HG03460 (cell line): ENCODE measurements around the gene CDH4.
"Not testable (repeated sequence)": the region's sequence is repeated elsewhere in the genome, so short reads cannot be mapped to it uniquely, and the experiment has no call there.

Experiments used
- ATAC-seq: cut with Tn5 transposase; IDR thresholded peaks from one replicate; pipeline ENCODE4 v1.9.1; 2021; ENCODE audit not compliant: unreplicated experiment

The CDH4 gene

GRCh38 chr20:61379898-61380544 is 128.0 kb downstream of the CDH4 start:
- no peak for ATAC-seq

- ATAC-seq: no peak
Measured at GRCh38 chr20:61380545-61380915, 128.5 kb downstream of the CDH4 start.

- no peak for ATAC-seq
Measured at GRCh38 chr20:61382194-61382593, 130.1 kb downstream of the CDH4 start.

- ATAC-seq: no peak
Measured at GRCh38 chr20:61385296-61385695, 133.2 kb downstream of the CDH4 start.

GRCh38 chr20:61385731-61386130 is 133.7 kb downstream of the CDH4 start:
- ATAC-seq: no peak

- no peak for ATAC-seq
Measured at GRCh38 chr20:61387204-61387953, 135.3 kb downstream of the CDH4 start.

- no peak for ATAC-seq
Measured at GRCh38 chr20:61387954-61388348, 135.9 kb downstream of the CDH4 start.

GRCh38 chr20:61389077-61389476 is 137.0 kb downstream of the CDH4 start:
- ATAC-seq: no peak

- ATAC-seq: no peak
Measured at GRCh38 chr20:61391185-61391584, 139.1 kb downstream of the CDH4 start.

- no peak for ATAC-seq
Measured at GRCh38 chr20:61391812-61392520, 139.9 kb downstream of the CDH4 start.

GRCh38 chr20:61394088-61394799 is 142.2 kb downstream of the CDH4 start:
- ATAC-seq: no peak

- no peak for ATAC-seq
Measured at GRCh38 chr20:61396262-61396848, 144.3 kb downstream of the CDH4 start.

GRCh38 chr20:61397146-61397545 is 145.1 kb downstream of the CDH4 start:
- ATAC-seq: no peak

- ATAC-seq: no peak
Measured at GRCh38 chr20:61397790-61398189, 145.7 kb downstream of the CDH4 start.

- ATAC-seq: no peak
Measured at GRCh38 chr20:61399433-61399832, 147.4 kb downstream of the CDH4 start.

- no peak for ATAC-seq
Measured at GRCh38 chr20:61400499-61400898, 148.4 kb downstream of the CDH4 start.

- ATAC-seq: no peak
Measured at GRCh38 chr20:61404303-61404702, 152.2 kb downstream of the CDH4 start.

GRCh38 chr20:61405007-61405406 is 152.9 kb downstream of the CDH4 start:
- ATAC-seq: no peak

GRCh38 chr20:61406773-61407172 is 154.7 kb downstream of the CDH4 start:
- not testable (repeated sequence) for ATAC-seq

- no peak for ATAC-seq
Measured at GRCh38 chr20:61407561-61407960, 155.5 kb downstream of the CDH4 start.
